ENCODE results near the gene WAS.
A peak's percentile ranks its signal among the peaks of the same experiment; 100 is the strongest.
"Not testable (repeated sequence)": the region's sequence is repeated elsewhere in the genome, so short reads cannot be mapped to it uniquely, and the experiment has no call there.

The WAS gene

GRCh38 chrX:48676893-48677270 lies 6.7 kb upstream of the WAS start:
- Histone ChIP-seq H3K27ac (ENCODE audit: low read length, poor library complexity, severe bottlenecking) (no peak overlapping the region), H2BK12ac (ENCODE audit: low read length in 2 of 2) (no peak overlapping the region), H3K36me3 (ENCODE audit: control insufficient read depth in 1 of 2, insufficient read depth in 2 of 2, low read depth in 1 of 2, low read length in 2 of 2) (no peaks in the 10 kb centered on the region), H3K4ac (ENCODE audit: low read depth in 1 of 2, low read length in 2 of 2) (peak overlapping the region in 1 of 2 experiments; percentile 88), H3K9me3 (ENCODE audit: control insufficient read depth, low read length) (no peaks in the 10 kb centered on the region), H2AFZ (ENCODE audit: low read depth, low read length) (peak overlapping the region; percentile 23), H2BK120ac (ENCODE audit: low read depth, low read length) (no peak overlapping the region), H3K14ac (ENCODE audit: low read length in 2 of 2) (peak overlapping the region in 1 of 2 experiments; percentile 88), H3K23ac (ENCODE audit: low read length in 2 of 2) (no peak overlapping the region), H3K18ac (ENCODE audit: low read depth in 1 of 2, low read length in 2 of 2) (peak overlapping the region; percentile 55 to 84), H3K4me1 (ENCODE audit: control insufficient read depth, insufficient read depth, low read depth, low read length) (peaks cover 7% of the 10 kb centered on the region), H2BK5ac (ENCODE audit: low read depth, low read length, poor library complexity, severe bottlenecking) (no peak overlapping the region), H3K27me3 (ENCODE audit: control insufficient read depth in 1 of 2, insufficient read depth in 1 of 2, low read length in 2 of 2) (peaks cover 0 to 14% of the 10 kb centered on the region in 2 experiments), H3K79me1 (replicated peaks; ENCODE audit: low read length, poor library complexity, severe bottlenecking) (no peaks in the 10 kb centered on the region), H3K9ac (ENCODE audit: low read length) (peak overlapping the region; percentile 85), H2AK5ac (ENCODE audit: low read length, severe bottlenecking) (no peak overlapping the region), H4K8ac (ENCODE audit: low read length) (no peak overlapping the region), H2BK15ac (ENCODE audit: low read depth, poor library complexity, severe bottlenecking) (no peak overlapping the region), H3K4me3 (ENCODE audit: insufficient read depth in 1 of 2, low read depth in 1 of 2, low read length in 2 of 2) (peak overlapping the region; percentile 70 to 86), H3K4me2 (ENCODE audit: low read length, poor library complexity, severe bottlenecking) (peak overlapping the region; percentile 63), H4K91ac (ENCODE audit: low read length) (peak overlapping the region; percentile 18)
- 5% methylated on average over 9 of the region's 9 CpGs for WGBS
- no peak for DNase-seq

GRCh38 chrX:48677516-48677915 lies 6.1 kb upstream of the WAS start:
- Histone ChIP-seq H2BK12ac (ENCODE audit: low read length in 2 of 2) (no peak overlapping the region), H2AK5ac (ENCODE audit: low read length, severe bottlenecking) (no peak overlapping the region), H3K79me1 (replicated peaks; ENCODE audit: low read length, poor library complexity, severe bottlenecking) (no peaks in the 10 kb centered on the region), H3K27me3 (ENCODE audit: control insufficient read depth in 1 of 2, insufficient read depth in 1 of 2, low read length in 2 of 2) (peaks cover 0 to 19% of the 10 kb centered on the region in 2 experiments), H3K4me3 (ENCODE audit: insufficient read depth in 1 of 2, low read depth in 1 of 2, low read length in 2 of 2) (peak overlapping the region in 1 of 2 experiments; percentile 86), H4K91ac (ENCODE audit: low read length) (no peak overlapping the region), H3K27ac (ENCODE audit: low read length, poor library complexity, severe bottlenecking) (no peak overlapping the region), H4K8ac (ENCODE audit: low read length) (no peak overlapping the region), H2BK5ac (ENCODE audit: low read depth, low read length, poor library complexity, severe bottlenecking) (no peak overlapping the region), H3K4me1 (ENCODE audit: control insufficient read depth, insufficient read depth, low read depth, low read length) (peaks cover 7% of the 10 kb centered on the region), H2BK15ac (ENCODE audit: low read depth, poor library complexity, severe bottlenecking) (no peak overlapping the region), H3K4me2 (ENCODE audit: low read length, poor library complexity, severe bottlenecking) (peak overlapping the region; percentile 29), H3K18ac (ENCODE audit: low read depth in 1 of 2, low read length in 2 of 2) (no peak overlapping the region), H2BK120ac (ENCODE audit: low read depth, low read length) (no peak overlapping the region), H3K4ac (ENCODE audit: low read depth in 1 of 2, low read length in 2 of 2) (no peak overlapping the region), H2AFZ (ENCODE audit: low read depth, low read length) (no peak overlapping the region), H3K9me3 (ENCODE audit: control insufficient read depth, low read length) (no peaks in the 10 kb centered on the region), H3K9ac (ENCODE audit: low read length) (peak overlapping the region; percentile 85), H3K36me3 (ENCODE audit: control insufficient read depth in 1 of 2, insufficient read depth in 2 of 2, low read depth in 1 of 2, low read length in 2 of 2) (no peaks in the 10 kb centered on the region), H3K14ac (ENCODE audit: low read length in 2 of 2) (no peak overlapping the region), H3K23ac (ENCODE audit: low read length in 2 of 2) (no peak overlapping the region)
- peak; percentile 5 for DNase-seq
- WGBS, result 50% methylated on average over 9 of the region's 10 CpGs

DNA sequence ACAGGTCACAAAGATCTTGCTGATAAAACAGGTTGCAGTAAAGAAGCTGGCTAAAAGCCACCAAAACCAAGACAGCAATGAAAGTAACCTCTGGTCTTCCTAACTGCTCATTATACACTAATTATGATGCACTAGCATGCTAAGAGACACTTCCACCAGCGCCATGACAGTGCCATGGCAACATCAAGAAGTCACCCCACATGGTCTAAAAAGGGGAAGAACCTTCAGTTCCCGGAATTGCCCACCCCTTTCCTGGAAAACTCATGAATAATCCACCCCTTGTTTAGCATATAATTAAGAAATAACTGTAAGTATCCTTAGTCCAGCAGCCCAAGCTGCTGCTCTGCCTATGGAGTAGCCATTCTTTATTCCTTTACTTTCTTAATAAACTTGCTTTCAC lies 3.1 kb upstream of the WAS start:
- H2BK15ac ChIP-seq (ENCODE audit: low read depth, poor library complexity, severe bottlenecking); H3K4me1 ChIP-seq (ENCODE audit: control insufficient read depth, insufficient read depth, low read depth, low read length); H4K8ac ChIP-seq (ENCODE audit: low read length); H3K9me3 ChIP-seq (ENCODE audit: control insufficient read depth, low read length); H3K23ac ChIP-seq (ENCODE audit: low read length in 2 of 2); H3K27ac ChIP-seq (ENCODE audit: low read length, poor library complexity, severe bottlenecking); H3K9ac ChIP-seq (ENCODE audit: low read length); H3K4me3 ChIP-seq (ENCODE audit: insufficient read depth in 1 of 2, low read depth in 1 of 2, low read length in 2 of 2); H3K14ac ChIP-seq (ENCODE audit: low read length in 2 of 2); H3K79me1 ChIP-seq (replicated peaks; ENCODE audit: low read length, poor library complexity, severe bottlenecking); DNase-seq; H4K91ac ChIP-seq (ENCODE audit: low read length); H2BK120ac ChIP-seq (ENCODE audit: low read depth, low read length); H2AK5ac ChIP-seq (ENCODE audit: low read length, severe bottlenecking); H3K4me2 ChIP-seq (ENCODE audit: low read length, poor library complexity, severe bottlenecking); H3K36me3 ChIP-seq (ENCODE audit: control insufficient read depth in 1 of 2, insufficient read depth in 2 of 2, low read depth in 1 of 2, low read length in 2 of 2); H2AFZ ChIP-seq (ENCODE audit: low read depth, low read length); H2BK12ac ChIP-seq (ENCODE audit: low read length in 2 of 2); H2BK5ac ChIP-seq (ENCODE audit: low read depth, low read length, poor library complexity, severe bottlenecking); H3K4ac ChIP-seq (ENCODE audit: low read depth in 1 of 2, low read length in 2 of 2); H3K18ac ChIP-seq (ENCODE audit: low read depth in 1 of 2, low read length in 2 of 2): not testable (repeated sequence)
- WGBS, result 50% methylated on average over 1 of the region's 2 CpGs
- H3K27me3 ChIP-seq (ENCODE audit: control insufficient read depth in 1 of 2, insufficient read depth in 1 of 2, low read length in 2 of 2), result peaks cover 6 to 40% of the 10 kb centered on the region in 2 experiments

DNA sequence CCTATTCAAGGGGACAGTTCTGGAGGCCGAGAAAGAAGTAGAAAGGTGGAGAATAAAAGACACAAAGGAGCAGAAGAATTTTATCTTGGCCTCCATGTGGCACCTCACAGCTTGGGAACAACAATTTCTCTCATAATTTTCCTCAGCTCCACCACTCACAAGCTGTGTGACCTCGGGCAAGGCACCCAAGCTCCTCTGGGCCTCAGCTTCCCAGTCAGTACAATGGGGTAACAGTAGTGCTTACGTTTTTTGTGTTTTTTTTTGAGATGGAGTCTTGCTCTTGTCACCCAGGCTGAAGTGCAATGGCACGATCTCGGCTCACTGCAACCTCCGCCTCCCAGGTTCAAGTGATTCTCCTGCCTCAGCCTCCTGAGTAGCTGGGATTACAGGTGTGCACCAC lies 2.7 kb upstream of the WAS start:
- not testable (repeated sequence) for H3K36me3 ChIP-seq (ENCODE audit: control insufficient read depth in 1 of 2, insufficient read depth in 2 of 2, low read depth in 1 of 2, low read length in 2 of 2); H2BK15ac ChIP-seq (ENCODE audit: low read depth, poor library complexity, severe bottlenecking); H2BK120ac ChIP-seq (ENCODE audit: low read depth, low read length); H2AK5ac ChIP-seq (ENCODE audit: low read length, severe bottlenecking); H3K18ac ChIP-seq (ENCODE audit: low read depth in 1 of 2, low read length in 2 of 2); H3K9me3 ChIP-seq (ENCODE audit: control insufficient read depth, low read length); H3K14ac ChIP-seq (ENCODE audit: low read length in 2 of 2); DNase-seq; H2BK5ac ChIP-seq (ENCODE audit: low read depth, low read length, poor library complexity, severe bottlenecking); H3K9ac ChIP-seq (ENCODE audit: low read length); H3K23ac ChIP-seq (ENCODE audit: low read length in 2 of 2); H4K91ac ChIP-seq (ENCODE audit: low read length); H3K4me1 ChIP-seq (ENCODE audit: control insufficient read depth, insufficient read depth, low read depth, low read length); H2BK12ac ChIP-seq (ENCODE audit: low read length in 2 of 2); H3K27ac ChIP-seq (ENCODE audit: low read length, poor library complexity, severe bottlenecking); H2AFZ ChIP-seq (ENCODE audit: low read depth, low read length); H3K79me1 ChIP-seq (replicated peaks; ENCODE audit: low read length, poor library complexity, severe bottlenecking); H3K4me3 ChIP-seq (ENCODE audit: insufficient read depth in 1 of 2, low read depth in 1 of 2, low read length in 2 of 2); H3K4me2 ChIP-seq (ENCODE audit: low read length, poor library complexity, severe bottlenecking); H3K4ac ChIP-seq (ENCODE audit: low read depth in 1 of 2, low read length in 2 of 2); H4K8ac ChIP-seq (ENCODE audit: low read length)
- H3K27me3 ChIP-seq (ENCODE audit: control insufficient read depth in 1 of 2, insufficient read depth in 1 of 2, low read length in 2 of 2), result peaks cover 11 to 45% of the 10 kb centered on the region in 2 experiments
- WGBS, result 90% methylated on average over 4 of the region's 6 CpGs

Measured in mesenchymal stem cell (in vitro differentiated cells and primary cell).